HG03097 (cell line): Measurements from ENCODE around the gene ZBTB46.

Experiments used
- ATAC-seq: cut with Tn5 transposase; IDR thresholded peaks from one replicate; pipeline ENCODE4 v1.9.1; 2021; ENCODE audit not compliant: unreplicated experiment, low FRiP score

Gene ZBTB46

GRCh38 chr20:63749597-63750508 lies 81.2 kb downstream of the ZBTB46 start:
- ATAC-seq: no peak

GRCh38 chr20:63748934-63749270 lies 82.2 kb downstream of the ZBTB46 start:
- ATAC-seq: no peak

DNA sequence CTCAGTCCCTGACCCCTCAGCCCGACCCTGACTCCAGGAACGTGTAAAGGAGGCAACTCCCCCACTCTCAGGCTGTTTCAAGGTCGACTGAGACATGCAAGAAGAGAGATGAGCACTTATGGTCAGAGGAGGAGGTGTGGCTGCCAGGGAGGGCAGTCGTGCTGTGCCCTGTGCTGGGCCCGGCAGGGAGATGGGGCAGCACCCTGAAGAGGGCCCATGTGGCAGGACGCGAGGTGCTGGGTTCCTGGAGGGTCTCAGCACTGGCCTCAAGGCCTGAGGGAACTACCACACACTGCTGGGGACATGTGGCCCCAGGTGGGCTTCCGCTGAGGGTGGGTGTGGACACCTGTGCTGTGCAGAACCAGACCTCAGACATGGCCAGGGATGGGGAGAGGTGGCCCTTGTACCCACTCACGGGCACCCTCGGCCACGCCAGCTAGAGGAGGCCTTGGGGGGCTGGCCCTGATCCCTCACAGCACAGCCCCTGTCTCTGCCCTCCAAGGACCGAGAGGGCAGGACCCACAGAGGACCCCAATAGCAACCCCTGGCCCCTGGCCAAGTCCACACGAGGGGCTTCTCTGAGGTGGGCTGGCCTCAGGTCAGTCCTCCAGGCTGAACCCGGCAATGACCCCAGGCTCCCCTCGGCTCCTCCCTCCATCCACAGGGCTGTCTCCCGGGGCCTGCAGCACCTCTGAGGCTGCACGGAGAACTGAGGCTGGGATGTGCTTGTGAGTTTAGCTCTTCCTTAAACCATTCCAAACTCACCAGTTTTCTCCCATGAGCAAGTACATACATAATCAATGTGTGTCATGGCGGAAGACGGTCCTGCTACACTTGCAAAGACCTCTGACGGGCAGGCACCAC lies 82.8 kb downstream of the ZBTB46 start:
- ATAC-seq: no peak

DNA sequence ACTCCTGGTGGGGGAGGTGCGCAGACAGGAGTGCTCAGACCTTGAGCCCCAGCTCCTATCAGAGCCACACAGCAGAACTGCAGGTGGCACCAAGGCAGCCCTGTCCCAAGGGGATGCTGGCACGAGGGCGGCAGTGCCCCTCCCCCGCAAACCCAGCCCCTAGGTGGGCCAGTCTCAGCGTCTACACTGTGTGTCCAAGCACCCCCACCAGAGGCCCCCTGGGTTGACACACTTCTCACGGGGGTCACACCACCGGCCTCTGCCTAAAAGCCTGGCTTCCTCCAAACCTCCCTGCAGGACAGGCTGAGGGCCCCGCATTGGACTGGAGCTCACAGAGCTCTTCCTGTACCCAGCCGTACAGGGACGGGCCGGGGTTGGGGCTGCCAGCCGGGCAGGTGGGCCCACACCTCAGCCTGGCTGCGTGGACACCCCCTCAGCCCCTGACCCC lies 83.4 kb downstream of the ZBTB46 start:
- no peak for ATAC-seq

DNA sequence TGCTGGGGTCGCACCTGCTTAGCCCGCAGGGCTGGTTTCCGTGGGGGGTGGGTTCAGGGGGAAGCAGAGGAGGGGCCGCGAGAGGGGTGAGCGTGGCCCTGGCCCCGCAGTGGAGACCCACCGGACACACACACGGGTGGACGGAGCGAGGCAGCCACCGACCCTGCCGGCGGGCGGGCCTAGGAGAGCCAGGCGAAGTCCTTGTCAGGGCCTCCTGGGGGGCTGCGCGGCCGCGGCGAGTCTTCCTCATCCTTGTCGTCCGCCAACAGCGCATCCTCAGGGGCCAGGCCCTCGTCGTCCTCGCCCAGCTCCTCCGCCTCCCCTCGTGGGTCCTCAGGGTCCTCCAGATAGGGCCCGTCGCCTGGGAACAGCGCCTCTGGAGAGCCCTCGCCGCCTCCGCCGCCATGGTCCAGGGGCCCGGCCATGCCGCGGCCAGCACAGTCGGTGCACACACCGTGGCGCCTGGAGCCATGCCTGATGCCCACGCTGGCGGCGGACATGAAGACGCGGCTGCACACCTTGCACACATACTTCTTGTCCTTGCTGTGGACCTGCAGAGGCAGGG lies 84.2 kb downstream of the ZBTB46 start:
- no peak for ATAC-seq

GRCh38 chr20:63745961-63746731 lies 84.9 kb downstream of the ZBTB46 start:
- no peak for ATAC-seq

- no peak for ATAC-seq
Observed at GRCh38 chr20:63745424-63745805, 85.6 kb downstream of the ZBTB46 start.

GRCh38 chr20:63744574-63745423 lies 86.3 kb downstream of the ZBTB46 start:
- ATAC-seq: no peak

DNA sequence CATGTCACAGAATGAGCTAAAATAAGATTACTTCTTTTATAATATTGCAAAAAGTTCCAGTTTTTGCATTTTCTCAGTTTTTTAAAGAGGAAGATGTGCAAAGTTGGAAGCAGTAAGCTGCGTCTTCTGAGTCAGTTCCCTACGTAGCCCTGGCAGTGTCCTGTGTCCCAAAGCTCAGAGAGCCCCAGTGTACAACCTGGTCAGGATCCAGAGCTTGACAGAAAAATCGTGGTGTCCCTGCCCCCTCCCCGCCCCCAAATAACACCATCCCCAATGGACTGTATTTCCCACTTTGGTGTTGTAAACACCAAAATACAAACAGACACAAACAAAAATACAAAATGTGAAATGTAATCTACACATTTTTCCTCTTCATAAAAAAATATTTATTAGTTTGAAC lies 86.9 kb downstream of the ZBTB46 start:
- ATAC-seq: no peak

GRCh38 chr20:63743210-63743970 lies 87.7 kb downstream of the ZBTB46 start:
- ATAC-seq: no peak

- no peak for ATAC-seq
Observed at GRCh38 chr20:63742381-63743024, 88.6 kb downstream of the ZBTB46 start.

DNA sequence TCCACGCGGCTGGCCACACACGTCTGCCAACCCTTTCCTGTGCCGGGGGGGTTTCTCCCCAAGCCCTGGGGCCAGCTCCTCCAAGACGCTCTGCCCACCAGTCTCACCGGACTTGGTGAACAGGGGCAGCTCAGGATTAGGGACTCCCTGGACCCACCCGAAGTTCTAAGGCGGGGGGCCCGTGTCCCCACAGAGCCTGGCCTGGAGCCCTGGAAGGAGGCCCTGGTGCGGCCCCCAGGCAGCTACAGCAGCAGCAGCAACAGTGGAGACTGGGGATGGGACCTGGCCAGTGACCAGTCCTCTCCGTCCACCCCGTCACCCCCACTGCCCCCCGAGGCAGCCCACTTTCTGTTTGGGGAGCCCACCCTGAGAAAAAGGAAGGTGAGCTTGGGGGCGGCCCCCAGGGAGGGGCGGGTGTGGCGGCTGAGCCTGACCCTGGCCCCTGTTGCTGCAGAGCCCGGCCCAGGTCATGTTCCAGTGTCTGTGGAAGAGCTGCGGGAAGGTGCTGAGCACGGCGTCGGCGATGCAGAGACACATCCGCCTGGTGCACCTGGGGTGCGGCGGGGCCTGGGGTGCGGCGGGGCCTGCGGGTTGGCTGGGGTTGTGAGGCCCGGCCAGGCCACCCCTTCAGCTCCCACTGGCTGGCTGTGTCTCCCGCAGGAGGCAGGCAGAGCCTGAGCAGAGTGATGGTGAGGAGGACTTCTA lies 89.2 kb downstream of the ZBTB46 start:
- ATAC-seq: no peak

DNA sequence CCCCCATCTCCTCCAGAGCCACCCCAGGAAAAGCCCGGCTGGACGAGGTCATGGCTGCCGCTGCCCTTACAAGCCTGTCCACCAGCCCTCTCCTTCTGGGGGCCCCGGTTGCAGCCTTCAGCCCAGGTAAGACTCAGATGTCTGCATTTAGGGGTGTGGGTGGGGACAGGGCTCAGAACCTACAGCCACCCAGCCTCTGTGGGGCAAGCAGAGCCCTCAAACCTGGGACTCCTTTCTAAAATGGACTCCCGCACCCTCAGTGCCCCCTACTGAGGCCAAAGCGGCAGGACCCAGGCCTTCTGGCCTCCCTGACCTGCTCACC lies 89.7 kb downstream of the ZBTB46 start:
- no peak for ATAC-seq

GRCh38 chr20:63740627-63741353 lies 90.3 kb downstream of the ZBTB46 start:
- ATAC-seq: no peak

DNA sequence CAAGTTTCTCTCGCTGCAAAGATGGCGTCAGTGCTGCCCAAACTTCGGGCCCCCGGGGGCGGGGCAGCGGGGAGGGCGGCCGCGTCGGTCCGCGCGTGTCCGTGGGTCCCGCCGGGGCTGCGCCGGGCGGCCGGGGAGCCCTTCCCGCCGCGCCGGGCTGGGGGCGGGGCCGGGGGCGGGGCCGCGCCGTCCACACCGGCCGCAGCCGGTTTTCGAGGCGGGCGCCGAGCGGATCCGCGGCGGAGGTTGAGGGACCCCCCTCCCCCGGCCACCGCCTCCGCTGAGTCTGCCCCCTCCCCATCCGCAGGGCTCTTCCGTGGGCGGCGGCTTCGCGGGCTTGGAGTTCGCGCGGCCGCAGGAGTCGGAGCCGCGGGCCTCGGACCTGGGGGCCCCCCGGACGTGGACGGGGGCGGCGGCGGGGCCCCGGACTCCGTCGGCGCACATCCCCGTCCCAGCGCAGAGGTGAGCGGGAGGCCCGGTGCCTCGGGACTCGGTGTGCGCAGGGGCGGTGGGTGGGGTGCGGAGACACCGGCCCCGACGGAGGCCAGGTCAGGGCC lies 90.9 kb downstream of the ZBTB46 start:
- ATAC-seq: no peak

GRCh38 chr20:63739130-63740069 lies 91.7 kb downstream of the ZBTB46 start, which contains the start of gene SLC2A4RG:
SLC2A4RG (plus strand) TSS chr20:63739776; CDS start chr20:63739913, 137 bp downstream.
- ATAC-seq: peak; percentile 34
